SK-N-MC (cell line): ENCODE measurements around the gene TSEN15.
A peak's percentile ranks its signal among the peaks of the same experiment; 100 is the strongest.
"Not testable (repeated sequence)": the region's sequence is repeated elsewhere in the genome, so short reads cannot be mapped to it uniquely, and the experiment has no call there.

Experiments
- DNase-seq: peaks from one replicate; pipeline ENCODE4 v3.0.0-alpha.2; 2011; ENCODE audit warnings: low read depth, low spot score
- H3K27ac ChIP-seq: fragments of 200-600 bp; sonication (generic); 2 replicates; pipeline ENCODE4 v1.5.1; 2016; ENCODE audit warnings: mixed run types
- H3K36me3 ChIP-seq: fragments of 200-600 bp; sonication (generic); 2 replicates; pipeline ENCODE4 v1.6.1; 2017; ENCODE audit warnings: antibody characterized with exemption, low read length, mixed read lengths; ENCODE audit not compliant: insufficient read depth
- H3K4me3 ChIP-seq: fragments of 200-600 bp; sonication (generic); 2 replicates; pipeline ENCODE4 v1.5.1; 2016
- H3K9ac ChIP-seq: fragments of 200-600 bp; sonication (generic); 2 replicates; pipeline ENCODE4 v1.8.0; 2017; ENCODE audit warnings: mixed run types, mixed read lengths; ENCODE audit not compliant: insufficient read length
- H3K9me3 ChIP-seq: fragments of 200-600 bp; sonication (generic); 2 replicates; pipeline ENCODE4 v1.6.1; 2017; ENCODE audit warnings: low read depth, mild to moderate bottlenecking, antibody characterized with exemption, low read length, moderate library complexity, mixed read lengths
- EZH2 ChIP-seq: fragments of 200-600 bp; sonication (generic); IDR thresholded peaks from one replicate; pipeline ENCODE4 v1.6.1; 2017; ENCODE audit warnings: antibody characterized with exemption
- FOXP2 ChIP-seq: optimal IDR thresholded peaks from 2 replicates; pipeline ENCODE3; 2011; ENCODE audit warnings: mild to moderate bottlenecking, moderate library complexity; ENCODE audit not compliant: insufficient read depth; ENCODE audit errors: extremely low read length, control extremely low read depth
- POLR2AphosphoS5 ChIP-seq: IDR thresholded peaks from 2 replicates; pipeline ENCODE4 v1.6.1; 2012; ENCODE audit warnings: mild to moderate bottlenecking, low read depth, low read length, borderline replicate concordance

Gene TSEN15

GRCh38 chr1:184033711-184034167 lies 17.8 kb upstream of the TSEN15 start:
- Histone ChIP-seq H3K27ac (peak overlapping the region; percentile 88), H3K9ac (no peak overlapping the region), H3K9me3 (no peaks in the 10 kb centered on the region), H3K36me3 (no peaks in the 10 kb centered on the region), H3K4me3 (peak overlapping the region; percentile 19; the same call in 1 of the 2 replicates)
- no peak for DNase-seq
- TF ChIP-seq POLR2AphosphoS5 (no peak), FOXP2 (no peak), EZH2 (no peak)

- TF ChIP-seq EZH2, result no peak
- no peak for DNase-seq
- peak overlapping the region; percentile 91 for H3K4me3 ChIP-seq
- H3K9me3 ChIP-seq, result no peaks in the 10 kb centered on the region
- H3K36me3 ChIP-seq, result no peaks in the 10 kb centered on the region
- no peak overlapping the region for H3K9ac ChIP-seq
- H3K27ac ChIP-seq, result peak overlapping the region; percentile 88; the same call in 1 of the 2 replicates
Observed at GRCh38 chr1:184034761-184035379, 16.7 kb upstream of the TSEN15 start.

DNA sequence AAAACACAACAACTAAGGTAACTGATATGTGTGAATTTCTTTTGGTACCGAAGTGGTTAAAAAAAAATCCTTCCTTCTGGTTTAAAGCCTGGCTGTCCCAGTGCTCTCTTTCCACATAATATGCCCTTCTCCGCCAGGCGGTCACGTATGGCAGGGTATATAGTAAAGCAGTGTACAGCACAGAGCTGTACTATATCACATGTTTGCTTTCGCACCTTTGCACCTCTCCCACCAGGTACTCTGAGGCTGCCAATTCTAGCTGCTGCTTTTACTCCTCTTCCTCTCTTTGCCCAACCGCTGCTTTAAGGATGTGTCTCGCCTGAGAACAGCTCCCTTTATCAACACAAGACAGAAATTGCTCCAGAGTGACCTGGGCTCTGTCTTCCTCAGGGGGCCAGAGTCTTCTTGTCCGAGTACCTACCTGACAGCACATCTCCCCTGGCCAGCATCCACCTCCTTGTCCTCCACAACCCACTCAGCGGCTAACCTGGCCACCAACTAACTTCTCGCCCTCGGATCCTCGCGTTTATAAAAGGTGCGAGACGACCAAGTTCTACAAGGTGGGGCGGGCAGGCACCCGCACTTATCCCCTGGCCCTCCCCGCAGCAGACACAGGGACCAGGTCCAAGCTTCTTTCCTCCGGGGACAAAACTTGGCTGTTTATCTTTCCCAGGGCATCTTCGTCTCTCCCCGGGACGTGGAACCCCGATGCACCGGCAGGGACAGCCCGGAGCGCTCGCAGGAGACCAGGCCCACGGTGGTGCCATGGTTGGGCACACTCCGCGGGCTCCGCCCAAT lies 15.6 kb upstream of the TSEN15 start:
- H3K9me3 ChIP-seq, result no peaks in the 10 kb centered on the region
- H3K27ac ChIP-seq, result 0 out of 2 replicates have a peak overlapping the region, but pooled peaks have one; percentile 9
- DNase-seq, result no peak
- H3K4me3 ChIP-seq, result peak overlapping the region; percentile 91
- TF ChIP-seq POLR2AphosphoS5 (no peak), FOXP2 (no peak), EZH2 (no peak)
- H3K9ac ChIP-seq, result peak overlapping the region; percentile 88
- no peaks in the 10 kb centered on the region for H3K36me3 ChIP-seq

GRCh38 chr1:184036517-184036949 lies 15.0 kb upstream of the TSEN15 start:
- peak; percentile 81 for TF ChIP-seq POLR2AphosphoS5
- no peak for TF ChIP-seq EZH2
- H3K9me3 ChIP-seq, result no peaks in the 10 kb centered on the region
- H3K9ac ChIP-seq, result peak overlapping the region; percentile 88
- H3K36me3 ChIP-seq, result no peaks in the 10 kb centered on the region
- peak overlapping the region; percentile 28; the same call in 1 of the 2 replicates for H3K27ac ChIP-seq
- peak overlapping the region; percentile 91 for H3K4me3 ChIP-seq
- DNase-seq, result no peak

DNA sequence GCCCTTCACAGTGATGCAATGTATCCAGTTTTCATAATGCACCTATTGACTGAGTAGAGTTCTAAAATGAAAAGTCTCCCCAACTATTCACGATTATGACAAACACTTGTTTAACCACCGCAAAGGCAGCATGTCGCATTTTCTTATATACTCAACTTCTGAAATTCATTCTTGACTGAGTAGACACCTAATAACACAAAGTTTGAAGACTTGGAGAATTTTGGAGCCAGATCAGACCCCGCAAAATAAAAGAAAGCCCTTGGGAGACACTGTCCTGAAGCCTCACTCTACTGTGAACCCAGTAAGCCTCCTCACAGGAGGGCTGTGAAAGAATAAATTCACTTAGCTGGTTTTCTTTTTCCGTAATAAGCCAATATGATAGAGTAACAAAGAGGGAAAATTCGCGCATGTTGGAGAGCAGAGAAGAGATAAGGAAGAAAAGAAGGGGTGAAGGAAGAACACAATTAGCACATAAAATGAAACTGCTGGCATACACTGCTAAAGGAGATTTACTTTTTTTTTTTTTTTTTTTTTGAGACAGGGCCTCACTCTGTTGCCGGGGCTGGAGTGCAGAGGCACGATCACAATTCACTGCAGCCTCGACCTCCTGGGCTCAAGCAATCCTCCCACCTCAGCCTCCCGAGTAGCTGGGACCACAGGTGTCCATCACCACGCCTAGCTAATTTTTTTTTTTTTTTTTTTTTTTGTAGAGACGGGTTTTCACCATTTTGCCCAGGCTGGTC lies 13.5 kb upstream of the TSEN15 start:
- H3K36me3 ChIP-seq, result no peaks in the 10 kb centered on the region
- H3K27ac ChIP-seq, result peak overlapping the region; percentile 69
- no peaks in the 10 kb centered on the region for H3K9me3 ChIP-seq
- peak overlapping the region; percentile 91 for H3K4me3 ChIP-seq
- TF ChIP-seq POLR2AphosphoS5 (no peak), FOXP2 (no peak), EZH2 (no peak)
- H3K9ac ChIP-seq, result peak overlapping the region; percentile 88
- DNase-seq, result no peak

DNA sequence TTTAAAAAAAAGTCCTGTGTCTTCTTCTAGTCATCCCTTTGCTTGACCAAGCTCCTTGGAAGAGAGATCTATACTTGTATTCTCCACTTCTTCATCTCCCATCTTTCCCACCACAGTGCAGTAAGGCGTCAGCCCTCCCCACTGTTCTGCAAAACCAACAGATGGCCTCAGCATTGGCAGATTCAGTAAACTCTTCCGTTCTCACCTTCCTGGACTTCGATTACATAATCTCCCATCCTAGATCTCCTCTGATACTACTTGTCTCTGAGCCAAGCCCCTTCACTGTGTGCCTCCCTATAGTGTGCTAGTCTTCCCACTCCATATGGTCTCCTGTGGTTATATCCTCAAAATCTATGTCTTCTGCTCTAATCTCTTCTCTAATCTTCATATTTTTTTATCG lies 12.4 kb upstream of the TSEN15 start:
- no peak for DNase-seq
- Histone ChIP-seq H3K9me3 (no peaks in the 10 kb centered on the region), H3K36me3 (no peaks in the 10 kb centered on the region), H3K4me3 (no peak overlapping the region), H3K9ac (no peak overlapping the region), H3K27ac (no peak overlapping the region)
- TF ChIP-seq EZH2, result no peak
- no peak for TF ChIP-seq POLR2AphosphoS5
- no peak for TF ChIP-seq FOXP2

GRCh38 chr1:184041731-184042130 lies 9.8 kb upstream of the TSEN15 start:
- Histone ChIP-seq H3K27ac (no peak overlapping the region), H3K9ac (no peak overlapping the region), H3K4me3 (no peak overlapping the region), H3K36me3 (no peaks in the 10 kb centered on the region), H3K9me3 (no peaks in the 10 kb centered on the region)
- DNase-seq, result no peak
- TF ChIP-seq POLR2AphosphoS5 (no peak), FOXP2 (no peak), EZH2 (no peak)

GRCh38 chr1:184043315-184043714 lies 8.2 kb upstream of the TSEN15 start:
- H3K27ac ChIP-seq, H3K36me3 ChIP-seq, DNase-seq, H3K9me3 ChIP-seq, H3K9ac ChIP-seq, H3K4me3 ChIP-seq: not testable (repeated sequence)
